Fibroblast of villous mesenchyme (primary cell): Measurements from ENCODE around the gene PEX6. TPM values are rescaled to one million over a fixed set of nuclear protein-coding genes. Genes with fewer than 3 reads are reported as not detected.

ENCODE experiments used
- DNase-seq: peaks from one replicate; pipeline ENCODE4 v3.0.0-alpha.2; 2010; ENCODE audit warnings: low read depth
- H3K4me3 ChIP-seq: 2 replicates; pipeline ENCODE4 v1.5.1; 2011; ENCODE audit warnings: low read depth, mild to moderate bottlenecking, low read length
- CTCF ChIP-seq: IDR thresholded peaks from 2 replicates; pipeline ENCODE4 v1.5.1; 2012; ENCODE audit warnings: low read depth, mild to moderate bottlenecking, low read length; ENCODE audit not compliant: insufficient read depth
- total RNA-seq: library from RNA; depleted of rRNA; stranded (reverse); fragments of >200 nt; gene quantifications from 2 replicates; pipeline ENCODE4 v1.2.3, GENCODE V29; 2012

The PEX6 gene
- total RNA-seq, 1 donor: 41.0 TPM

- no peak overlapping the region for H3K4me3 ChIP-seq
- TF ChIP-seq CTCF: no peak
- no peak for DNase-seq
Observed at GRCh38 chr6:43019152-43019551, 40.2 kb upstream of the PEX6 start.

GRCh38 chr6:43016943-43017334 is 38.0 kb upstream of the PEX6 start:
- TF ChIP-seq CTCF: no peak
- DNase-seq: no peak
- no peak overlapping the region for H3K4me3 ChIP-seq

GRCh38 chr6:43016176-43016942 is 37.4 kb upstream of the PEX6 start:
- no peak for DNase-seq
- no peak for TF ChIP-seq CTCF
- H3K4me3 ChIP-seq: no peak overlapping the region

GRCh38 chr6:43014434-43014909 is 35.5 kb upstream of the PEX6 start:
- no peak for TF ChIP-seq CTCF
- DNase-seq: peak; percentile 49
- peak overlapping the region; percentile 97 for H3K4me3 ChIP-seq

- peak within 1 kb of the TSS; percentile 97 for H3K4me3 ChIP-seq
- DNase-seq: peak; percentile 100
- TF ChIP-seq CTCF: no peak
Observed at GRCh38 chr6:43013843-43014433, 35.0 kb upstream of the PEX6 start, which contains the start of the genes KLHDC3 and MEA1. KLHDC3 (plus strand) TSS chr6:43014249; CDS start chr6:43017193, 2,944 bp downstream. MEA1 (minus strand) TSS chr6:43013946; CDS start chr6:43013813, 133 bp downstream.

- DNase-seq: peak; percentile 42
- peak overlapping the region; percentile 84 for H3K4me3 ChIP-seq
- no peak for TF ChIP-seq CTCF
Observed at GRCh38 chr6:43013097-43013842, 34.3 kb upstream of the PEX6 start.
